Frontal cortex (tissue), 4 donors: Measurements from ENCODE around the gene KRTAP5-10. TPM values are rescaled to one million over a fixed set of nuclear protein-coding genes. Genes with fewer than 3 reads are reported as not detected.
"Not testable (repeated sequence)": the region's sequence is repeated elsewhere in the genome, so short reads cannot be mapped to it uniquely, and the experiment has no call there.

ENCODE experiments used
- DNase-seq, 2 donors: peaks; one replicate each; pipeline ENCODE4 v3.0.0; 2012; ENCODE audit warnings: low spot score in 2 of 2
- FAIRE-seq: peaks from 2 replicates; lab custom pipeline; 2012; peaks lifted over from hg19 to GRCh38; lab: Jason Lieb, UNC
- total RNA-seq: library from RNA; depleted of rRNA; stranded (reverse); fragments of >200 nt; gene quantifications from one replicate; pipeline ENCODE4 v1.2.3, GENCODE V29; 2014
- donor health status: control.
- donor health status: control.
- donor health status: control.

KRTAP5-10 gene
- total RNA-seq, 1 donor from 2014 or later, result not detected

- DNase-seq, FAIRE-seq: not testable (repeated sequence)
These were observed 24.6 kb upstream of the KRTAP5-10 start for GRCh38 chr11:71540521-71541304.

GRCh38 chr11:71542382-71542781 is 23.0 kb upstream of the KRTAP5-10 start:
- FAIRE-seq (no peak), DNase-seq (no peak)

GRCh38 chr11:71542879-71543777 is 22.2 kb upstream of the KRTAP5-10 start:
- FAIRE-seq (no peak), DNase-seq (no peak)

- DNase-seq (no peak), FAIRE-seq (no peak)
These were observed 21.5 kb upstream of the KRTAP5-10 start for GRCh38 chr11:71543866-71544265.

- FAIRE-seq, result no peak
- DNase-seq, result no peak
These were observed 20.7 kb upstream of the KRTAP5-10 start for GRCh38 chr11:71544525-71545214.

- no peak for FAIRE-seq
- no peak for DNase-seq
These were observed 19.9 kb upstream of the KRTAP5-10 start for GRCh38 chr11:71545405-71545966.

GRCh38 chr11:71548120-71548519 is 17.2 kb upstream of the KRTAP5-10 start, which contains the start of gene KRTAP5-9:
TSS of gene KRTAP5-9 (plus strand) at chr11:71548420. CDS start at chr11:71548658, 238 bp downstream.
- DNase-seq (no peak), FAIRE-seq (no peak)

- DNase-seq, result no peak
- FAIRE-seq, result no peak
These were observed 16.6 kb upstream of the KRTAP5-10 start for GRCh38 chr11:71548716-71549151.

GRCh38 chr11:71551711-71552110 is 13.7 kb upstream of the KRTAP5-10 start:
- no peak for FAIRE-seq

GRCh38 chr11:71554996-71555395 is 10.4 kb upstream of the KRTAP5-10 start:
- DNase-seq (no peak), FAIRE-seq (no peak)

More at GRCh38 chr11:71551711-71552110, 13.7 kb upstream of the KRTAP5-10 start:
- no peak for DNase-seq

GRCh38 chr11:71555508-71555907 is 9.9 kb upstream of the KRTAP5-10 start:
- FAIRE-seq, result no peak
- DNase-seq, result no peak

GRCh38 chr11:71556018-71556417 is 9.3 kb upstream of the KRTAP5-10 start:
- DNase-seq (no peak), FAIRE-seq (no peak)

GRCh38 chr11:71557257-71557656 is 8.1 kb upstream of the KRTAP5-10 start:
- no peak for DNase-seq
- FAIRE-seq, result no peak

GRCh38 chr11:71558996-71559395 is 6.4 kb upstream of the KRTAP5-10 start:
- no peak for DNase-seq
- FAIRE-seq, result no peak

- DNase-seq (no peak), FAIRE-seq (no peak)
These were observed 3.2 kb upstream of the KRTAP5-10 start for GRCh38 chr11:71562120-71562519.

GRCh38 chr11:71563406-71563805 is 2.0 kb upstream of the KRTAP5-10 start:
- DNase-seq (peak in 1 of 2 donors; percentile 44), FAIRE-seq (no peak)

- FAIRE-seq (no peak), DNase-seq (no peak)
These were observed 933 bp upstream of the KRTAP5-10 start for GRCh38 chr11:71564430-71564829.

- no peak for FAIRE-seq
These were observed 788 bp downstream of the KRTAP5-10 start for GRCh38 chr11:71566081-71566620.

More at GRCh38 chr11:71566081-71566620, 788 bp downstream of the KRTAP5-10 start:
- DNase-seq, result no peak
